WTC11 (cell line): ENCODE data around the gene KCTD4.

ENCODE experiments used
- ESRRA ChIP-seq: sonication (generic); formaldehyde crosslinking; IDR thresholded peaks from 2 replicates; pipeline ENCODE4 v1.8.1; 2022; ENCODE audit warnings: mild to moderate bottlenecking, missing genetic modification reagents, borderline replicate concordance
- FOXP1 ChIP-seq: sonication (generic); formaldehyde crosslinking; IDR thresholded peaks from 2 replicates; pipeline ENCODE4 v1.8.0; 2022; ENCODE audit warnings: missing genetic modification reagents, mild to moderate bottlenecking, moderate library complexity, borderline replicate concordance
- GABPB1 ChIP-seq: sonication (generic); formaldehyde crosslinking; IDR thresholded peaks from 2 replicates; pipeline ENCODE4 v1.8.1; 2023; ENCODE audit warnings: mild to moderate bottlenecking, missing genetic modification reagents
- KAT7 ChIP-seq: sonication (generic); formaldehyde crosslinking; IDR thresholded peaks from 2 replicates; pipeline ENCODE4 v1.8.1; 2023; ENCODE audit warnings: missing genetic modification reagents, mild to moderate bottlenecking, borderline replicate concordance
- SMAD3 ChIP-seq: sonication (generic); formaldehyde crosslinking; IDR thresholded peaks from 2 replicates; pipeline ENCODE4 v1.8.0; 2022; ENCODE audit warnings: missing genetic modification reagents, mild to moderate bottlenecking, borderline replicate concordance
- ZNF416 ChIP-seq: fragments of 250-450 bp; sonication (Bioruptor Pico); IDR thresholded peaks from 2 replicates; pipeline ENCODE4 v1.9.0; 2021; ENCODE audit warnings: mild to moderate bottlenecking, inconsistent platforms
- TF ChIP-seq, protein P1 (sequence below): fragments of 200-600 bp; IDR thresholded peaks from 2 replicates; pipeline ENCODE4 v1.8.0; 2022; ENCODE audit warnings: antibody characterized with exemption
- TF ChIP-seq, protein P2 (sequence below): sonication (generic); formaldehyde crosslinking; IDR thresholded peaks from 2 replicates; pipeline ENCODE4 v1.8.1; 2022; ENCODE audit warnings: low read depth, mild to moderate bottlenecking, moderate library complexity, missing genetic modification reagents, borderline replicate concordance
- TF ChIP-seq, protein P3 (sequence below): sonication (generic); formaldehyde crosslinking; conservative IDR thresholded peaks from 2 replicates; pipeline ENCODE4 v1.8.1; 2022; ENCODE audit warnings: mild to moderate bottlenecking, missing genetic modification reagents
- TF ChIP-seq, protein P4 (sequence below): sonication (generic); formaldehyde crosslinking; IDR thresholded peaks from 2 replicates; pipeline ENCODE4 v1.8.1; 2023; ENCODE audit warnings: mild to moderate bottlenecking, missing genetic modification reagents
- TF ChIP-seq, protein P5 (sequence below): sonication (generic); formaldehyde crosslinking; IDR thresholded peaks from 2 replicates; pipeline ENCODE4 v1.8.0; 2022; ENCODE audit warnings: missing genetic modification reagents
- TF ChIP-seq, protein P6 (sequence below): sonication (generic); formaldehyde crosslinking; IDR thresholded peaks from 2 replicates; pipeline ENCODE4 v1.8.0; 2022; ENCODE audit warnings: mild to moderate bottlenecking, missing genetic modification reagents
- TF ChIP-seq, protein P7 (sequence below): sonication (generic); formaldehyde crosslinking; IDR thresholded peaks from 2 replicates; pipeline ENCODE4 v1.8.1; 2023; ENCODE audit warnings: mild to moderate bottlenecking, missing genetic modification reagents, borderline replicate concordance
- TF ChIP-seq, protein P8 (sequence below): sonication (generic); formaldehyde crosslinking; IDR thresholded peaks from 2 replicates; pipeline ENCODE4 v1.8.0; 2023; ENCODE audit warnings: missing genetic modification reagents, mild to moderate bottlenecking, borderline replicate concordance

DNA sequence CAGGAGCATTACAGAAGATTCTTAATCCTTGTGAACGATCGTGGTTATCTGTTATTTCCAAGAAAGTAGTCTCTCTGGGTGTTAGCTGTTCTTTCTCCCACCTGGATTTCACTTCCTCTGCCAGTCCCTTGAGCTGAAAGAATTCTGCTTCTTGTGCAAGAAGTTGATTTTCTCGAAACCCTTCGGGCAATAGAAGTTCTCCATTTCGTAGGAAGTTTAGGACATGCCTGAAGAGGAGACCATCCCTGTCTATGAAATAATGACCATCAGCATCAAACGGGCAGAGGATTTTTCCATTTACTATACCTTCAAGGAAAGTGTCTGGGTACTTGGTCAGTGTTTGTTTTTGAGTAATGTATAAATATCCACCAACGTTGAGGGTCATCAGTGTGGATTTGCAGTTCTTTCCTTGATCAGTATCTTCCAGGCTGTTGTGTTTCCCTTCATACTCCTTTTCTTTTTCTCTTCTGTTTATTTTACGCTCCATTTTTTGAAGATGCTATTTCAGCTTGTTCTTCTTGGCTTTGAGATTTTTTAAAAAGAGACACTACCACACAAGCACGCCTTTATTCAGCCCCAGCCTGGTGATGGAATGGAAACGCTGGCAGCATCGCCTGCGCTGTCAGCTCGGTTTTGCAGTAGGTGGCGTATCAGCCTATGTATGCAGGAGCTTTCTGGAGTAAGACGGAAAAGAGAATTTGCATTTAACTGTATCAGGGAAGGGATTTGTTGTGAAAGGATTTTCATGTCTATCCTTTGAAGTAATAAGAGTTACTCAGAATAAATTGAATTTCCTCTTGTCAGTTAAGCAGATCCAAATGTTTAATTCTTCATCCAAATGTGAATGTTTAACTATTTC, 6.5 kb downstream of the KCTD4 start:
- TF ChIP-seq, protein P1, sequence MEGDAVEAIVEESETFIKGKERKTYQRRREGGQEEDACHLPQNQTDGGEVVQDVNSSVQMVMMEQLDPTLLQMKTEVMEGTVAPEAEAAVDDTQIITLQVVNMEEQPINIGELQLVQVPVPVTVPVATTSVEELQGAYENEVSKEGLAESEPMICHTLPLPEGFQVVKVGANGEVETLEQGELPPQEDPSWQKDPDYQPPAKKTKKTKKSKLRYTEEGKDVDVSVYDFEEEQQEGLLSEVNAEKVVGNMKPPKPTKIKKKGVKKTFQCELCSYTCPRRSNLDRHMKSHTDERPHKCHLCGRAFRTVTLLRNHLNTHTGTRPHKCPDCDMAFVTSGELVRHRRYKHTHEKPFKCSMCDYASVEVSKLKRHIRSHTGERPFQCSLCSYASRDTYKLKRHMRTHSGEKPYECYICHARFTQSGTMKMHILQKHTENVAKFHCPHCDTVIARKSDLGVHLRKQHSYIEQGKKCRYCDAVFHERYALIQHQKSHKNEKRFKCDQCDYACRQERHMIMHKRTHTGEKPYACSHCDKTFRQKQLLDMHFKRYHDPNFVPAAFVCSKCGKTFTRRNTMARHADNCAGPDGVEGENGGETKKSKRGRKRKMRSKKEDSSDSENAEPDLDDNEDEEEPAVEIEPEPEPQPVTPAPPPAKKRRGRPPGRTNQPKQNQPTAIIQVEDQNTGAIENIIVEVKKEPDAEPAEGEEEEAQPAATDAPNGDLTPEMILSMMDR = no peak
- TF ChIP-seq, protein P2, sequence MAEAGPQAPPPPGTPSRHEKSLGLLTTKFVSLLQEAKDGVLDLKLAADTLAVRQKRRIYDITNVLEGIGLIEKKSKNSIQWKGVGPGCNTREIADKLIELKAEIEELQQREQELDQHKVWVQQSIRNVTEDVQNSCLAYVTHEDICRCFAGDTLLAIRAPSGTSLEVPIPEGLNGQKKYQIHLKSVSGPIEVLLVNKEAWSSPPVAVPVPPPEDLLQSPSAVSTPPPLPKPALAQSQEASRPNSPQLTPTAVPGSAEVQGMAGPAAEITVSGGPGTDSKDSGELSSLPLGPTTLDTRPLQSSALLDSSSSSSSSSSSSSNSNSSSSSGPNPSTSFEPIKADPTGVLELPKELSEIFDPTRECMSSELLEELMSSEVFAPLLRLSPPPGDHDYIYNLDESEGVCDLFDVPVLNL = no peak
- no peak for TF ChIP-seq ESRRA (CRISPR knock-in tag)
- TF ChIP-seq, protein P3, sequence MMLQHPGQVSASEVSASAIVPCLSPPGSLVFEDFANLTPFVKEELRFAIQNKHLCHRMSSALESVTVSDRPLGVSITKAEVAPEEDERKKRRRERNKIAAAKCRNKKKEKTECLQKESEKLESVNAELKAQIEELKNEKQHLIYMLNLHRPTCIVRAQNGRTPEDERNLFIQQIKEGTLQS (CRISPR knock-in tag) = no peak
- TF ChIP-seq KAT7 (CRISPR knock-in tag) = no peak
- TF ChIP-seq ZNF416 (CRISPR knock-in tag) = no peak
- TF ChIP-seq, protein P4, sequence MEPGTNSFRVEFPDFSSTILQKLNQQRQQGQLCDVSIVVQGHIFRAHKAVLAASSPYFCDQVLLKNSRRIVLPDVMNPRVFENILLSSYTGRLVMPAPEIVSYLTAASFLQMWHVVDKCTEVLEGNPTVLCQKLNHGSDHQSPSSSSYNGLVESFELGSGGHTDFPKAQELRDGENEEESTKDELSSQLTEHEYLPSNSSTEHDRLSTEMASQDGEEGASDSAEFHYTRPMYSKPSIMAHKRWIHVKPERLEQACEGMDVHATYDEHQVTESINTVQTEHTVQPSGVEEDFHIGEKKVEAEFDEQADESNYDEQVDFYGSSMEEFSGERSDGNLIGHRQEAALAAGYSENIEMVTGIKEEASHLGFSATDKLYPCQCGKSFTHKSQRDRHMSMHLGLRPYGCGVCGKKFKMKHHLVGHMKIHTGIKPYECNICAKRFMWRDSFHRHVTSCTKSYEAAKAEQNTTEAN (CRISPR knock-in tag) = no peak
- TF ChIP-seq SMAD3 = no peak
- TF ChIP-seq, protein P5, sequence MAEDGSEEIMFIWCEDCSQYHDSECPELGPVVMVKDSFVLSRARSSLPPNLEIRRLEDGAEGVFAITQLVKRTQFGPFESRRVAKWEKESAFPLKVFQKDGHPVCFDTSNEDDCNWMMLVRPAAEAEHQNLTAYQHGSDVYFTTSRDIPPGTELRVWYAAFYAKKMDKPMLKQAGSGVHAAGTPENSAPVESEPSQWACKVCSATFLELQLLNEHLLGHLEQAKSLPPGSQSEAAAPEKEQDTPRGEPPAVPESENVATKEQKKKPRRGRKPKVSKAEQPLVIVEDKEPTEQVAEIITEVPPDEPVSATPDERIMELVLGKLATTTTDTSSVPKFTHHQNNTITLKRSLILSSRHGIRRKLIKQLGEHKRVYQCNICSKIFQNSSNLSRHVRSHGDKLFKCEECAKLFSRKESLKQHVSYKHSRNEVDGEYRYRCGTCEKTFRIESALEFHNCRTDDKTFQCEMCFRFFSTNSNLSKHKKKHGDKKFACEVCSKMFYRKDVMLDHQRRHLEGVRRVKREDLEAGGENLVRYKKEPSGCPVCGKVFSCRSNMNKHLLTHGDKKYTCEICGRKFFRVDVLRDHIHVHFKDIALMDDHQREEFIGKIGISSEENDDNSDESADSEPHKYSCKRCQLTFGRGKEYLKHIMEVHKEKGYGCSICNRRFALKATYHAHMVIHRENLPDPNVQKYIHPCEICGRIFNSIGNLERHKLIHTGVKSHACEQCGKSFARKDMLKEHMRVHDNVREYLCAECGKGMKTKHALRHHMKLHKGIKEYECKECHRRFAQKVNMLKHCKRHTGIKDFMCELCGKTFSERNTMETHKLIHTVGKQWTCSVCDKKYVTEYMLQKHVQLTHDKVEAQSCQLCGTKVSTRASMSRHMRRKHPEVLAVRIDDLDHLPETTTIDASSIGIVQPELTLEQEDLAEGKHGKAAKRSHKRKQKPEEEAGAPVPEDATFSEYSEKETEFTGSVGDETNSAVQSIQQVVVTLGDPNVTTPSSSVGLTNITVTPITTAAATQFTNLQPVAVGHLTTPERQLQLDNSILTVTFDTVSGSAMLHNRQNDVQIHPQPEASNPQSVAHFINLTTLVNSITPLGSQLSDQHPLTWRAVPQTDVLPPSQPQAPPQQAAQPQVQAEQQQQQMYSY (CRISPR knock-in tag) = no peak
- TF ChIP-seq, protein P6, sequence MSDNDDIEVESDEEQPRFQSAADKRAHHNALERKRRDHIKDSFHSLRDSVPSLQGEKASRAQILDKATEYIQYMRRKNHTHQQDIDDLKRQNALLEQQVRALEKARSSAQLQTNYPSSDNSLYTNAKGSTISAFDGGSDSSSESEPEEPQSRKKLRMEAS (CRISPR knock-in tag) = no peak
- TF ChIP-seq, protein P7, sequence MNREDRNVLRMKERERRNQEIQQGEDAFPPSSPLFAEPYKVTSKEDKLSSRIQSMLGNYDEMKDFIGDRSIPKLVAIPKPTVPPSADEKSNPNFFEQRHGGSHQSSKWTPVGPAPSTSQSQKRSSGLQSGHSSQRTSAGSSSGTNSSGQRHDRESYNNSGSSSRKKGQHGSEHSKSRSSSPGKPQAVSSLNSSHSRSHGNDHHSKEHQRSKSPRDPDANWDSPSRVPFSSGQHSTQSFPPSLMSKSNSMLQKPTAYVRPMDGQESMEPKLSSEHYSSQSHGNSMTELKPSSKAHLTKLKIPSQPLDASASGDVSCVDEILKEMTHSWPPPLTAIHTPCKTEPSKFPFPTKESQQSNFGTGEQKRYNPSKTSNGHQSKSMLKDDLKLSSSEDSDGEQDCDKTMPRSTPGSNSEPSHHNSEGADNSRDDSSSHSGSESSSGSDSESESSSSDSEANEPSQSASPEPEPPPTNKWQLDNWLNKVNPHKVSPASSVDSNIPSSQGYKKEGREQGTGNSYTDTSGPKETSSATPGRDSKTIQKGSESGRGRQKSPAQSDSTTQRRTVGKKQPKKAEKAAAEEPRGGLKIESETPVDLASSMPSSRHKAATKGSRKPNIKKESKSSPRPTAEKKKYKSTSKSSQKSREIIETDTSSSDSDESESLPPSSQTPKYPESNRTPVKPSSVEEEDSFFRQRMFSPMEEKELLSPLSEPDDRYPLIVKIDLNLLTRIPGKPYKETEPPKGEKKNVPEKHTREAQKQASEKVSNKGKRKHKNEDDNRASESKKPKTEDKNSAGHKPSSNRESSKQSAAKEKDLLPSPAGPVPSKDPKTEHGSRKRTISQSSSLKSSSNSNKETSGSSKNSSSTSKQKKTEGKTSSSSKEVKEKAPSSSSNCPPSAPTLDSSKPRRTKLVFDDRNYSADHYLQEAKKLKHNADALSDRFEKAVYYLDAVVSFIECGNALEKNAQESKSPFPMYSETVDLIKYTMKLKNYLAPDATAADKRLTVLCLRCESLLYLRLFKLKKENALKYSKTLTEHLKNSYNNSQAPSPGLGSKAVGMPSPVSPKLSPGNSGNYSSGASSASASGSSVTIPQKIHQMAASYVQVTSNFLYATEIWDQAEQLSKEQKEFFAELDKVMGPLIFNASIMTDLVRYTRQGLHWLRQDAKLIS = no peak
- TF ChIP-seq GABPB1 = no peak
- TF ChIP-seq, protein P8, sequence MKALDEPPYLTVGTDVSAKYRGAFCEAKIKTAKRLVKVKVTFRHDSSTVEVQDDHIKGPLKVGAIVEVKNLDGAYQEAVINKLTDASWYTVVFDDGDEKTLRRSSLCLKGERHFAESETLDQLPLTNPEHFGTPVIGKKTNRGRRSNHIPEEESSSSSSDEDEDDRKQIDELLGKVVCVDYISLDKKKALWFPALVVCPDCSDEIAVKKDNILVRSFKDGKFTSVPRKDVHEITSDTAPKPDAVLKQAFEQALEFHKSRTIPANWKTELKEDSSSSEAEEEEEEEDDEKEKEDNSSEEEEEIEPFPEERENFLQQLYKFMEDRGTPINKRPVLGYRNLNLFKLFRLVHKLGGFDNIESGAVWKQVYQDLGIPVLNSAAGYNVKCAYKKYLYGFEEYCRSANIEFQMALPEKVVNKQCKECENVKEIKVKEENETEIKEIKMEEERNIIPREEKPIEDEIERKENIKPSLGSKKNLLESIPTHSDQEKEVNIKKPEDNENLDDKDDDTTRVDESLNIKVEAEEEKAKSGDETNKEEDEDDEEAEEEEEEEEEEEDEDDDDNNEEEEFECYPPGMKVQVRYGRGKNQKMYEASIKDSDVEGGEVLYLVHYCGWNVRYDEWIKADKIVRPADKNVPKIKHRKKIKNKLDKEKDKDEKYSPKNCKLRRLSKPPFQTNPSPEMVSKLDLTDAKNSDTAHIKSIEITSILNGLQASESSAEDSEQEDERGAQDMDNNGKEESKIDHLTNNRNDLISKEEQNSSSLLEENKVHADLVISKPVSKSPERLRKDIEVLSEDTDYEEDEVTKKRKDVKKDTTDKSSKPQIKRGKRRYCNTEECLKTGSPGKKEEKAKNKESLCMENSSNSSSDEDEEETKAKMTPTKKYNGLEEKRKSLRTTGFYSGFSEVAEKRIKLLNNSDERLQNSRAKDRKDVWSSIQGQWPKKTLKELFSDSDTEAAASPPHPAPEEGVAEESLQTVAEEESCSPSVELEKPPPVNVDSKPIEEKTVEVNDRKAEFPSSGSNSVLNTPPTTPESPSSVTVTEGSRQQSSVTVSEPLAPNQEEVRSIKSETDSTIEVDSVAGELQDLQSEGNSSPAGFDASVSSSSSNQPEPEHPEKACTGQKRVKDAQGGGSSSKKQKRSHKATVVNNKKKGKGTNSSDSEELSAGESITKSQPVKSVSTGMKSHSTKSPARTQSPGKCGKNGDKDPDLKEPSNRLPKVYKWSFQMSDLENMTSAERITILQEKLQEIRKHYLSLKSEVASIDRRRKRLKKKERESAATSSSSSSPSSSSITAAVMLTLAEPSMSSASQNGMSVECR = no peak
- no peak for TF ChIP-seq FOXP1 (CRISPR knock-in tag)
